ENCODE results near the gene INPP5D.

Gene INPP5D

DNA sequence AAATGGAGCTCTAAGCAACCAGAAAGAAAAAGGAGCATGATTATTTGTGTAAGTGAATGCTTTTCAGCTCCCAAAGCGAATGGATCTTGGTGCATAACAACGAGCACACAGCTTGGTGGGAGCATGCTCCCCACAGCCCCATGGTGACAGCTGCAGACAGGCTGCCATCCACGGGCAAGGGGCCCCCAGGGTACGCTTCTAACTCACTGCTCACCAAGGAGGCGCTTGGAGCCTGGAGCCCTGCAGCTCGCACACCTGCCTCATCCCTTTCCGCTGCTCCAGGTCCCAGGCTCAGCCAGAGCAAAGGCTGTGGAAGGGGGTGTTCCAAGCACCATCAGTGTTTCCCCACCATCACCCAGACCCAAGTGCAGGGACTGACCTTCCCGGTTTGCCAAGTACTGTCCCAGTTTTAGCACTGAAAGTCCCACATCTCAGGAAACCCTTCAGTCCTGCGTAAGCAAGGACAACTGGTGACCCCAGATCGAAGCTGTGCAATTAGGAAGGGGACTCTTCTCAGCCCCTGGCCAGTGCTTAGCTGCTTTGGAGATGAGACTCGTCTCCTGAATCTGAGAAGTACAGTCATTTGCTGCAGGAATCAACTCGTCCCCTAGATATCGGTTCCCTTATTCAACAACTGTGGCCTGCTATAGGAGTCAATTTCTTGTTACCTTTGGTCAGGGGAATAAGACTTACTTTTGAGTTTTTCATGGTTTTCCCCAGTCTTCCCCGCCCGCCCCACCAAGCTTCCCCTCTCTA is 141.3 kb downstream of the INPP5D start:
- Mint-ChIP-seq H3K27ac (no peak overlapping the region), H3K27me3 (ENCODE audit: low read depth) (peaks cover 7% of the 10 kb centered on the region), H3K36me3 (ENCODE audit: low read depth) (no peaks in the 10 kb centered on the region), H3K9me3 (peaks cover 10% of the 10 kb centered on the region), H3K4me3 (no peak overlapping the region), H3K4me1 (no peaks in the 10 kb centered on the region)
- TF ChIP-seq, protein P1, sequence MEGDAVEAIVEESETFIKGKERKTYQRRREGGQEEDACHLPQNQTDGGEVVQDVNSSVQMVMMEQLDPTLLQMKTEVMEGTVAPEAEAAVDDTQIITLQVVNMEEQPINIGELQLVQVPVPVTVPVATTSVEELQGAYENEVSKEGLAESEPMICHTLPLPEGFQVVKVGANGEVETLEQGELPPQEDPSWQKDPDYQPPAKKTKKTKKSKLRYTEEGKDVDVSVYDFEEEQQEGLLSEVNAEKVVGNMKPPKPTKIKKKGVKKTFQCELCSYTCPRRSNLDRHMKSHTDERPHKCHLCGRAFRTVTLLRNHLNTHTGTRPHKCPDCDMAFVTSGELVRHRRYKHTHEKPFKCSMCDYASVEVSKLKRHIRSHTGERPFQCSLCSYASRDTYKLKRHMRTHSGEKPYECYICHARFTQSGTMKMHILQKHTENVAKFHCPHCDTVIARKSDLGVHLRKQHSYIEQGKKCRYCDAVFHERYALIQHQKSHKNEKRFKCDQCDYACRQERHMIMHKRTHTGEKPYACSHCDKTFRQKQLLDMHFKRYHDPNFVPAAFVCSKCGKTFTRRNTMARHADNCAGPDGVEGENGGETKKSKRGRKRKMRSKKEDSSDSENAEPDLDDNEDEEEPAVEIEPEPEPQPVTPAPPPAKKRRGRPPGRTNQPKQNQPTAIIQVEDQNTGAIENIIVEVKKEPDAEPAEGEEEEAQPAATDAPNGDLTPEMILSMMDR (IDR thresholded peaks at IDR 0.05; ENCODE audit: unreplicated experiment in 3 of 3): no peak

DNA sequence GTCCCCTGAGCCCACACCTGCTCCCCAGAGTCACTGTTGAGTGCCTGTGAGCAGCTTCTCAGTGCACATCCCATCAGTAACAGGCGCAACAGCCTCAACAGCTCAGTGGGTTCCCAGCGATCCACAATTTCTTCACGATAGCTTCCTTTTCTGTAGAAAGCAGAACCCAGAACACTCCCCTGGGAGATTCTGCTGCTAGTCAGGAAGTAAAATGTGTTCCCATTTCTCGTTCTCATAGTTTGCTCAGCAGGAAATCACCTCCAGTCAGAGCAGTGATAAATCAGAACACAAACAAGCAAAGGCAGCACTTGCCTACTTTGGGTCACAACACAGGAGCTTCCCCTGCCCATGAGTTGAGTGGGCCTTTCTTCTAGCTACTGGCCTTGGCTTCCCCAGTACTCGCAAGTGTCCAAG is 142.4 kb downstream of the INPP5D start:
- Mint-ChIP-seq H3K9me3 (peaks cover 10% of the 10 kb centered on the region), H3K36me3 (ENCODE audit: low read depth) (no peaks in the 10 kb centered on the region), H3K27me3 (ENCODE audit: low read depth) (peaks cover 7% of the 10 kb centered on the region), H3K4me3 (no peak overlapping the region), H3K27ac (no peak overlapping the region), H3K4me1 (no peaks in the 10 kb centered on the region)
- TF ChIP-seq, protein P1 (IDR thresholded peaks at IDR 0.05; ENCODE audit: unreplicated experiment in 3 of 3): no peak

DNA sequence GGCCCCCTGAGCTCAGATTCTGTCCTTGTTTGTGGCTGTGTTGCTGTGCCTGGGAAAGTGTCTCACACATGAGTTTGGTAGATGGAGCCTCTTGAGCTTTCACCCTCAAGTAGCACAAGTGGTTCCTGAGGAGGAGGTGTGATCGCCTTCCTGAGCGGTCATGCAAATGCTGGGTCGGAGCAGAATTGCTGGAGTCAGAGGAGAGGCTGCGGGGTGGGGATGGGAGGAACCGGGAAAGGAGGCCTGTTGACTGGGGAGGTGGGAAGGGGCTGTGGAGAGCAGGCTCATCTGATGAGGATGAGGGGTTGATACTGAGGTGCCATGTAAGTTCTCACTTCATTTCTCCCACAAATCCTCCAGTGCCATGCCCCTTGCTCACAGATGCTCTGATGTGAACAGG is 142.9 kb downstream of the INPP5D start:
- H3K27ac Mint-ChIP-seq: no peak overlapping the region
- TF ChIP-seq, protein P1 (IDR thresholded peaks at IDR 0.05; ENCODE audit: unreplicated experiment in 3 of 3): no peak
- H3K36me3 Mint-ChIP-seq (ENCODE audit: low read depth): no peaks in the 10 kb centered on the region
- H3K4me1 Mint-ChIP-seq: no peaks in the 10 kb centered on the region
- H3K4me3 Mint-ChIP-seq: no peak overlapping the region
- H3K27me3 Mint-ChIP-seq (ENCODE audit: low read depth): peaks cover 7% of the 10 kb centered on the region
- peaks cover 10% of the 10 kb centered on the region for H3K9me3 Mint-ChIP-seq

DNA sequence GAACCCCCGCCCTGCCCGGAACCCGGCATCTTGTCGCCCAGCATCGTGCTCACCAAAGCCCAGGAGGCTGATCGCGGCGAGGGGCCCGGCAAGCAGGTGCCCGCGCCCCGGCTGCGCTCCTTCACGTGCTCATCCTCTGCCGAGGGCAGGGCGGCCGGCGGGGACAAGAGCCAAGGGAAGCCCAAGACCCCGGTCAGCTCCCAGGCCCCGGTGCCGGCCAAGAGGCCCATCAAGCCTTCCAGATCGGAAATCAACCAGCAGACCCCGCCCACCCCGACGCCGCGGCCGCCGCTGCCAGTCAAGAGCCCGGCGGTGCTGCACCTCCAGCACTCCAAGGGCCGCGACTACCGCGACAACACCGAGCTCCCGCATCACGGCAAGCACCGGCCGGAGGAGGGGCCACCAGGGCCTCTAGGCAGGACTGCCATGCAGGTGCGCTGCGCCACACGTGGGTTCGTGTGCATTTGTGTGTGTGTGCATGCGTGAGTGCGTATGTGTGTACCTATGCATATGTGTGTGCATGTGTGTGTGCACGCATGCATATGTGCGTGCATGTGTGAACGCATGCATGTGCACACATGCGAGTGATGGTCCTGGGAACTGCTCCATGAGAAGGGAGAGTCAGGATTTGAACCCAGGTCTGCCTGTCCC is 144.3 kb downstream of the INPP5D start:
- H3K27ac Mint-ChIP-seq: no peak overlapping the region
- peaks cover 5% of the 10 kb centered on the region for H3K4me1 Mint-ChIP-seq
- H3K36me3 Mint-ChIP-seq (ENCODE audit: low read depth): no peaks in the 10 kb centered on the region
- TF ChIP-seq, protein P1 (IDR thresholded peaks at IDR 0.05; ENCODE audit: unreplicated experiment in 3 of 3): no peak
- H3K27me3 Mint-ChIP-seq (ENCODE audit: low read depth): peaks cover 11% of the 10 kb centered on the region
- H3K9me3 Mint-ChIP-seq: peaks cover 10% of the 10 kb centered on the region
- peak overlapping the region in 1 of 3 experiments; percentile 47 for H3K4me3 Mint-ChIP-seq

DNA sequence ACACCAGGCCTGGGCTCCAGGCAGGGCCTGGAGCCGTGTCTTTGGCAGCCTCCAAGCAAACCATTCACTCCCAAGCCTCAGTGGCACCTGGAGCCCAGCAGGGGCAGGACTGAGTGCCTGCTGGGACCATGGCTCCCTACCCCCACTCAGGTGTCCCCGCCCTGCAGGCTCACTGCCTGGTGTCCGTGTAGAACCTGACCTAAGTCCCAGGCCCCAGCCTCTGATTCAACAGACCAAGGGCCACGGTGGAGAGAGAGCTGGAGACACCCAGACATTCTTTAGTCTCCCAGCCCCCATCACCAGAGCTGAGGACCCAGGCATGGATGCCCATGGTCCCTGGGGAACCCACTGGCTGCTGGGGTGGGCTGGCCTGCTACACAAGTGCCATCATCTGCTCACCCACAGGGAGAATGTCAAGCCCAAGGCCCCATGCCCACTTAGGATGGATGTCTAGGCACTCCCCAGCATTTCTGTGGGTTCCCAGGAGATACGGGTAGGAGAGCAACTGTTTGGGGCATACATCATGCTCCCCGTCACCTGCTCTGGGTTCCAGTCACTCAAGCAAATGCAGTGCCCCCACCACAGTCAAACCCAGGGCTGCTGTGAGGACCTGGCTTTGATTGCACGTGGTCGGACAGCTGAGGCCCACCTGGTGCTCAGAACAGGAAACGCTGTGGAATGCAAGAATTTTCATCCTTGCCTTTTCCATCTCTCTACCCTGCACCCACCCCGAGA is 148.4 kb downstream of the INPP5D start:
- Mint-ChIP-seq H3K27me3 (ENCODE audit: low read depth) (peaks cover 13% of the 10 kb centered on the region), H3K36me3 (ENCODE audit: low read depth) (no peaks in the 10 kb centered on the region), H3K4me3 (no peak overlapping the region), H3K4me1 (peaks cover 26% of the 10 kb centered on the region), H3K27ac (peak overlapping the region in 1 of 3 experiments; percentile 45), H3K9me3 (peaks cover 5% of the 10 kb centered on the region)
- TF ChIP-seq, protein P1 (IDR thresholded peaks at IDR 0.05; ENCODE audit: unreplicated experiment in 3 of 3): no peak
